ENCODE measurements around the gene ENDOV.

The ENDOV gene

GRCh38 chr17:80449930-80450576 is 35.1 kb downstream of the ENDOV start:
- no peak for DNase-seq (ENCODE audit: low spot score)

DNA sequence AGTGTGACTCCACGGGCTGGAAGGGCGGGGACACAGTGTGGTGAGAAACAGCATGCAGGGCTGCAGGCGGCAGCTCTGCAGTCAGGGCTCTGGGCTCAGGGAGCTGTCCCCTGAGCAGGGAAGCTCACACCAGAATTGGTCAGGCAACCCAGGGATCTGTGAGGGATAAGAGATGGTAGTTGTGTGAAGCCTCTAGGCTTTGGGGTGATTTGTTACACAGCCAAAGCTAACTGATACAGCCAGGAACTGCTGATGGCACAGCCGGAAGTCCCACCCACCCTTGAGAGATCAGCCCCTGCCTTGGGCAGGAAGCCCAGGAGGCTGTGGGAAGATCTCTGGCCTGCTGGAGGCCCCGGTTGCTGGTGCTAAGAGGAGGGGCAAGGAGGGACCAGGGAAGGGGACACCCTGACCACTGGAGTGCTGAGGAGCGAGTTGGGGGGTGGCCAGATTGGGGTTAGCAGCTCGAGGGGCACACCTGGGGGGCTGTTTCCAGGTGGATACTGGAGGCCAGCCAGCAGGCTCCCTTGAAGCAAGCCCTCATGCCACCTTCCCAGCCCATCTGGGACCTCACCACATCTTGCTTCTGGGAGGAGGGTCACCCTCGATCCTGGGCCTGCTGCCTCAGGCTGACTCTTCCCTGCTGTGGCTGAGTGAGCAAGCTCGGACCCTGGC is 36.3 kb downstream of the ENDOV start:
- no peak for DNase-seq (ENCODE audit: low spot score)

- DNase-seq (ENCODE audit: low spot score) = no peak
Observed at GRCh38 chr17:80452173-80452915, 37.4 kb downstream of the ENDOV start.

GRCh38 chr17:80453126-80453997 is 38.4 kb downstream of the ENDOV start:
- no peak for DNase-seq (ENCODE audit: low spot score)

GRCh38 chr17:80453998-80454556 is 39.1 kb downstream of the ENDOV start:
- DNase-seq (ENCODE audit: low spot score) = no peak

- DNase-seq (ENCODE audit: low spot score) = peak; percentile 97
Observed at GRCh38 chr17:80454557-80455335, 39.8 kb downstream of the ENDOV start.

DNA sequence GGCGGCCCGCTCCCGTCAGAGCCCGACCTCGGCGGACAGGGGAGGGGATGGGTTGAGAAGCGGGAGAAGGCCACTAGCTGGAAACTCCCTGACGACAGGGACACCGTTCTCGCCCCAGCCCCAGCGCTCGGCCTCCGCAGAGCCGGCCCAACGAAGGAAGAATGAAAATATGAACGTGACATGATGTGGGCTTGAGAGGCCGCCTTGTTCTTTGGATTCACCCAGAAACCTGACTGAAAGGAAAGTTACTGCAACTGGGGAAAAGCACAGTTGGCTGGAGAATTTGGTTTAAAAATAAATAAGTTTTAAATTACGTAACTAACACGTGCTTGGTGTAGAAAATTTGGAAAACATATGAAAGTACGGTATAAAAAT is 40.4 kb downstream of the ENDOV start:
- peak; percentile 92 for DNase-seq (ENCODE audit: low spot score)

- DNase-seq (ENCODE audit: low spot score) = no peak
Observed at GRCh38 chr17:80455784-80456183, 40.8 kb downstream of the ENDOV start.

DNA sequence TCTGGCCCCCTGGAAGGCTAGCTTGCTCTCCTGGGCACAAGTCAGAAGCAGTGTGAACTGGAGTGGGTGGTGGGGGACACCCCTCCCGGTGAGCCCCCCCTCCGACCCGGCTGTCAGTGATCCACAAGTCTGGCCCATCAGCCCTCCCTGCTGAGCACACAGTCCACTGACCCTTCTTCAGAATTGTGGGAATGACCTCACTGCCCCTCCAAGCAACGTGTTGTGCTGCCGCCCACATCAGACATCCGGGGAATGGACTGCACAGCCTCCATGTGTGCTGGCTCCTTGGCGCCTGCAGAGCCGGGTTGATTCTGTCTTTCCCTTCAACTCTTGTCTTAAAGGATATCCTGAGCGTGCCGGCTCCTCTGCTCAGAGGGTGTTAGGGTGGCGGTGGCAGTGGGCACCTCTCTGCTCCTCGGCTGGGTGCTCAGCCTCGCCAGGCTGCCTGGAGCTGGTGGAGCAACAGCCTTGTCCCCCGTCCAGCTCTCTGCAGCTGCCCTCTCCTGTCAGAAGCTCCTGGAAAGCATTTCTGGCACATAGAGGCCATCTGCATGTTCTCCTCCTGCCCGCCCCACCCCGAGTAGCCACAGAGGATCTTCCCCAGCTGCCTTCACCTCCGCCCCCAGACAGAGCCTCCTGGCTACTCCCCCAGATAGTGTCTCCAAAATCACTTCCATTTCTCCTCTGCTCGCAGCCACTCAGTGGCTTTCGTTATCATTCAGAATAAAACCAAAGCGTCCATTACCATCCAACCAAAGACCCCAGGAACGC is 41.7 kb downstream of the ENDOV start:
- DNase-seq (ENCODE audit: low spot score) = no peak

- no peak for DNase-seq (ENCODE audit: low spot score)
Observed at GRCh38 chr17:80457236-80457856, 42.4 kb downstream of the ENDOV start.

GRCh38 chr17:80458016-80458415 is 43.0 kb downstream of the ENDOV start:
- DNase-seq (ENCODE audit: low spot score) = no peak

DNA sequence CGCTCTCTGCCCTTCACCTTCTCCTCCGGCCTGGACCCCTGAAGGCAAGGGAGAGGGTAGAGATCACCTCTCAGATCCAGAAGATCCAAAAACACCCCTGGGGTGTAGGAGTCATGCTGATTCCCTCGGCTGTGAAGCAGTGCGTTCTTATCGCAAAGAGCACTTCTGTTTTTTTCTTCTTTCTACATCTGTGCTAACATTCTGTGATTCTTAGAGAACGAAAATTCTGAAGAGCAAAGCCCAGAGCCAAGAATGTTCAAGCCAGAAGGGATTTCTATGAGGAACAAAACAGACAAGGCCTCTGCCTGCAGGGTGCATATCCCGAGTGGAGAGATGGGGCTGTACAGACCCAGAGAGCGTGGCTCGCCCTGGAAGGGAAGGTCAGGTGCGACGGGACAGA is 44.3 kb downstream of the ENDOV start:
- no peak for DNase-seq (ENCODE audit: low spot score)

DNA sequence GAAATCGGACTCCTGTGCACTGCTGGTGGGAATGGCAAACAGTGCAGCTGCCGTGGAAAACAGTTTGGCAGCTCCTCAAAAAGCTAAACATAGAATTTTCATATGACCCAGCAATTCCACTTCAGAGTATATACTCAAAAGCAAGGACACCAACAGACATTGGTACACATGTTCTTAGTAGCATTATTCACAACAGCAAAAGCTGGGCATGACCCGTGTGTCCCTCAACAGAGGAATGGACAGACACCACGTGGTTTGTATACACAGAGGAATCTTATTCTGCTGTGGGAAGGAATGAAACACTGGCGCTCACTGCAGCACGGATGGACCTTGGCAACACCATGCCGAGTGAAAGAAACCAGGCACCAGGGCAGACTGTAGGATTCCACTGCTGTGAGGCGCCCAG is 45.5 kb downstream of the ENDOV start:
- no peak for DNase-seq (ENCODE audit: low spot score)

- no peak for DNase-seq (ENCODE audit: low spot score)
Observed at GRCh38 chr17:80461528-80462160, 46.7 kb downstream of the ENDOV start.

- no peak for DNase-seq (ENCODE audit: low spot score)
Observed at GRCh38 chr17:80463784-80464400, 48.9 kb downstream of the ENDOV start.

DNA sequence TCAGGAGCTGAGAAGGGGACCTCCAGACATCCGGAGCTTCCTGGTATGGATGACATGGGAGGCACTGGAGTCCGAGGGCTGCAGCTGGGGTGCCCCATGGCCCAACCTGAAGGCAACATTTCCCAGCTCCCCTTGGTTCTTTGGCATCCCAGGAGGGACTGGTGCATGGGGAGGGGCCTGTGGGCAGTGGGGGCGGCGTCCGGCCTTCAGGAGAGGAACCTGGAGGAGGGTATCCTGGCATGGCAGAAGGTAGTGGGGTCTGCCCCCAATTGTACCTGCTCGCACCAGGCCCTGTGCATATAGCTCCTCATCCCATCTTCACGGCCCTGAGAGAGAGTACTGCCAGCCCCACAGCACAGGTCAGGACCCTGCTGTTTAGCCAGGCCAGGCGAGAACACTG is 49.5 kb downstream of the ENDOV start:
- no peak for DNase-seq (ENCODE audit: low spot score)

DNA sequence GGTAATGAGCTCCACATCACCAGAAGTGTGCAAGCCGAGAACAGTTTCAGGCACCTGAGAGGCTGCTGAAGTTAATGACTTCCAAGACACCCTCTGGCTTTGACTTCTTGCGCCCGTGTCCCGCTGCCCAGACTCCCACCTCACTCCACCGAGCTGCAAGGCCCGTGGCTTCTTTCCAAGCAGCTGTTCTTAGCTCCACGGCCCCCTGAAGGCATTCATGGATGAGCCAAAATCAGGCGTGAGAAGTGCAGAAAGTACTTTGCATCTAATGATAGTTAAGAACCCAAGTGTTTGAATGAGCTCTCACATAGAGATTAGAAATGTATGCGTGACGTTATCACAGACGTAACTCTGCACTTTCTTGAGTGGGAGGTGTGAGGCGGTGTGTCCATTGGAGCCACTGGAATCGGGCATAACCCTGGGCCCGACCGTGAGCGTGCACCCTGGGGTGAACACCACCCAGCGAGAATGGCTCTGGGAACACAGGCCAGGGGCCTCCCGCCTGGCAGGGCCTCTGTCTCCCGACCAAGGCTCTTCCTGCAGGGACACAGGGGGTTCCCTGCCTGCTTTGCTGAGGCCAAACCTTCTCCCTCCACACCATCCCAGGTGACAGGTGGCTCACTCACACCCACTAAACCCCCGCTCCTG is 50.5 kb downstream of the ENDOV start:
- DNase-seq (ENCODE audit: low spot score) = no peak

- no peak for DNase-seq (ENCODE audit: low spot score)
Observed at GRCh38 chr17:80466188-80466705, 51.3 kb downstream of the ENDOV start.
